NAMALWA (cell line): ENCODE measurements around the gene GLO1.

Experiments used
- DNase-seq: peaks from one replicate; pipeline ENCODE4 v3.0.0-alpha.2; 2015; ENCODE audit warnings: low spot score

GLO1 gene

GRCh38 chr6:38671885-38672467 lies 31.0 kb downstream of the GLO1 start:
- peak; percentile 75 for DNase-seq

GRCh38 chr6:38658418-38659167 lies 44.4 kb downstream of the GLO1 start:
- DNase-seq: no peak

- no peak for DNase-seq
Observed at GRCh38 chr6:38656896-38657295, 46.0 kb downstream of the GLO1 start.

GRCh38 chr6:38654263-38654662 lies 48.7 kb downstream of the GLO1 start:
- no peak for DNase-seq

GRCh38 chr6:38651121-38651784 lies 51.7 kb downstream of the GLO1 start:
- DNase-seq: no peak

GRCh38 chr6:38650207-38650752 lies 52.7 kb downstream of the GLO1 start:
- DNase-seq: no peak

GRCh38 chr6:38649744-38650143 lies 53.2 kb downstream of the GLO1 start:
- no peak for DNase-seq

- DNase-seq: no peak
Observed at GRCh38 chr6:38648629-38649028, 54.3 kb downstream of the GLO1 start.

GRCh38 chr6:38646166-38646878 lies 56.6 kb downstream of the GLO1 start:
- DNase-seq: no peak

GRCh38 chr6:38644951-38645350 lies 58.0 kb downstream of the GLO1 start:
- no peak for DNase-seq

- DNase-seq: no peak
Observed at GRCh38 chr6:38640216-38640909, 62.6 kb downstream of the GLO1 start.

- peak; percentile 91 for DNase-seq
Observed at GRCh38 chr6:38639498-38640215, 63.3 kb downstream of the GLO1 start, which contains the start of gene BTBD9. BTBD9 (minus strand) TSS chr6:38639929.

- peak; percentile 59 for DNase-seq
Observed at GRCh38 chr6:38638941-38639497, 63.9 kb downstream of the GLO1 start.

- DNase-seq: no peak
Observed at GRCh38 chr6:38637756-38638155, 65.2 kb downstream of the GLO1 start.

- DNase-seq: no peak
Observed at GRCh38 chr6:38636027-38636426, 66.9 kb downstream of the GLO1 start.

- no peak for DNase-seq
Observed at GRCh38 chr6:38634518-38634917, 68.4 kb downstream of the GLO1 start.

GRCh38 chr6:38632490-38632889 lies 70.5 kb downstream of the GLO1 start:
- no peak for DNase-seq

- no peak for DNase-seq
Observed at GRCh38 chr6:38631186-38631783, 71.7 kb downstream of the GLO1 start.
